DMS153 (cell line): Measurements from ENCODE around the gene TJP2.

Experiments
- DNase-seq: peaks from one replicate; lab custom pipeline; 2025; lab: John Stamatoyannopoulos, UW

TJP2 gene

DNA sequence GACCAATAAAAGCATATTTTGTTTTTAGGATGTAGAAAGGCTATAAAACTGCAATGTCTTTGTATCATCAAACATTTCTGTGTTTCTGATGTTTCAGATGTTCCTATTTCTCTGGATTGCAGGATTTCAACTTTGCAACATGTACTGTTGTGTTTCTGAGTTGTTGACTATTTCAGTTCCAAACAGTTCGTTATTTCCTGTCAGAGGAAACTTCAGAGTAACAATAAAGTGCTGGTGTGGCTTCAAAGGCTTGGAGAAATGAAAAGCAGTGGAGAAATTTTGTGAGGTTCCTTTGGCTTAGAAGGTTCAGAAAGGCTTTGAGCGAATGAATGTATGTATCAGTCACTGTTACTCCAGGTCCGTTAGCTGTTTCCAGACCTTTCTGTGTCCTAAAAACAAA lies 17.2 kb downstream of the TJP2 start:
- no peak for DNase-seq

DNA sequence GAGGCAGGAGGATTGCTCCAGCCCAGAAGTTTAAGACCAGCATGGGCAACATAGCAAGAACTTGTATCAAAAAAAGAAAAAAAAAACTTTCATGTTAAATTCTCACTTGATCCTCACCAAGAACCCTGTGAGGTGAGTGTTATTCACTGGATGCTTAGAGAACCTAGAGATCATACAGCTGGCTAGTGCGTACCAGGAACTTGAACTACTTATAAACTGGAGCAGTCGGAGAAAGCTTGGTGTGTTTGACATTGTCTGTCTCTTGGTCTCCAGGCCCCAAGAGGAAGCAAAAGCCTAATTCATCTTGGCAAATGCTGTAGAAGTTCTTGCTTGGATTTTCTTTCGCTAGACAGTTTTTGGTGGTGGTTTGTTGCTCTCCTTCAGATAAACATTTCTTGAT lies 18.1 kb downstream of the TJP2 start:
- no peak for DNase-seq

DNA sequence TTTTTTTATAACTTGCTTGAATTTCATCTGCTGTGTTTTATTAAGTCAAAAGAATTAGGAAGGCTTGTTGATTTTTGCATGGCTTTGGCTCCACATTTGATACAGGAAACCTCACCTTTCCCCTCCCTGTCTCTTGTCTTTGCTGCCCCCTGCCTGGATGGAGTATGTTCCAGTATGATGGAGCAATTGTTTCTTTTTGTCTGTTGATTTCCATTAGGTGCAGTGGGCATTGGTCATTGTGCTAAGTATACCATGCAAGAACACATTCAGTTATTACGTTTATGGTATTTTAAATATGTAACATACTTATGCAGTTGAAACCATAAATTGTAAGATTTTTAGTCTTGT lies 19.6 kb downstream of the TJP2 start:
- no peak for DNase-seq

DNA sequence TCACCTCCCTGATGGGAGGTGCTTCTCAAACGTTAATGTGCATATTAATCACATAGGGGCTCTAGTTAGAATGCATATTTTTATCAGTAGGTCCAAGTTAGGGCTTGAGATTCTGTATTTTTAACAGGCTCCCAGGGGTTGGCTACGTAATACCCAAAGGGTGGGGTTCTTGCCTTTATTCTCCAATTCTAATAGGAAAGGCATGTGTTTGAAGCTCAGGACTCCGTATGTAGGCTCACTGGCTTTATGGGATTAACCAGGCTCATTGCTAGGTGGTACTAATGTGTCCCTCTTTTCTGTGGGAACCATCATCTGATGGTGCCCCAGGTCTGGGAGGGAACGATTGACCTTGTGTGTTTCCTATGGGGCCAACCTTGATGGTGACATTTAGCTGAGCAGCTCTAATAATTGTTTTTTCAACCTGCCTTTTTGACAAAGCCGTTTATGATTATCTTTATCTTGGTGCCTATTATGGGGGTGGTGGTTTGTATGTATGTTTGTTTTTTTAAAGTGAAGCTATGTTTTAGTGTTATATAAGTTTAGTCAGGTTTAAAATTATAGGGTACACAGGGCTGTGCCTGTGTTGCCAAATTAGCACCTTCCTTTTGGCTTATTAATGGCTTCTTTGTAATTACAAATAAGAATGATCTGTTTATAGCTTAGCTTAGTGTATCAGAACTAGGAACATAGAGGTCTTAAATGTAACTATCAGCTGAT lies 20.8 kb downstream of the TJP2 start:
- no peak for DNase-seq

DNA sequence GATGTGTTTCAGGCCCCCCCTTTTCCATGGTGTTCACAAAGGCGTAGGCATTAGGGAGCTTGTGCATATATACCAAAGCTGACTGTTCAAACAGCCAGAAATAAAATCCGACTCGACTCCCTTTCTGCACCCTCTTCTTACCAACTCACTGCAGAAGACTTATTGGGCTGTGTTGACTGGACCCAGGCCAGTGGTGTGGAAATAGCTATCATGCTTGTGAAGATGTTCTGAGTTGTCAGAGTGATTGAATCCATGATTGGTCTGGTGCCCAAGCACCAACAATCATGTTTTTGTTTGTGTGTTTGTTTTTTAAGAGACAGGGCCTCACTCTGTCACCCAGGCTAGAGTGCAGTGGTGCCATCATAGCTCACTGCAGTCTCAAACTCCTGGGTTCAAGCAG lies 21.6 kb downstream of the TJP2 start:
- DNase-seq = no peak

DNA sequence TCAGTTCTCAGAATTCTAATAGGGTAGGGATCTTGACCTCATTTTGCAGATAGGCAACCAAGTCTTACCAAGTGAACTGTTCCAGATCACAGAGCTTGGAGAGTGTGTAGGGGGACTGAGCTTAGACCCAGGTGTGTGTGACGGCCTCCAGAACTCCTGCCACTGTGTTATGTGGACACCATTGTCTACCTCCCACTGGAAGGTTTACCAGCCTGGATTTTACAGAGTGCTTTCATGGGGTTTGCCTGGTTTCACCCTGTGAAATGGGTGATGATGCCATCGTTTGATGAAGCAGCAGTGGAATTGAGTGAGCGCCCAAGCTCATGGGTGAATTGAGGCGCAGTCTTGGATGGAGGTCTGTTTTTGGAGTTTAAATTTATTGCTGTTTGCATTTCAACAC lies 23.6 kb downstream of the TJP2 start:
- DNase-seq = no peak

DNA sequence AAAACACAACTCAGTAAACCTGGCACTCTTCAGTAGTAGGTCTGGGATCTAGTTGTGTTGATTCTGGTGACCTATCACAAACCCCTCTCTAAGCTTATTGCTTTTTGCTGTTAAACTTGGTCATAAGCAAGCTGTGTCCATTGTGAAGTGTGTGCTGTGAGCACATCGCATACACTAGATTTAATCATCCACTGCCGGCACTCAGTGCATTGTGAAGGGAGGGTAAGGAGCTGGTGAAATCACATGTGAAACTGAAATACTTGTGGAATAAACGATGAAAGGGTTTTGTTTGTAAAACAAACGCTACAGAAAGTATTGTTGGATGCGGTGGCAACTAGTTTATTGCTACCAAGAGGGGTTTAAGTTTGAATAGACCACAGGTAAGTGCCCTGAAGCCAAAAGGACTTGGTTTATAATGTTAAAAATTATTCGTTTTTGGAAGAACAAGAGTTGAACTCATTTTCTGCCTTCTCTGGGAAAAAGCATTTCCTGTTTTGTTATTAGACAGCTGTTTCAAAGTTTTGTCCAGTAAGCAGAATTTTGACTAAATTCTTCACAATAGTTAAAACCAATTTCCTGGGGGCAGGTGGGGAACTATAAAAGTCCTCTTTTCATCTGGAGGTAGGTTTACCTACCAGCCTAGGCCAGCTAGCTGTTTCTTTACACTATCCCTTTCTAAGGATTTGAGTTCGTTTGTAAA lies 24.6 kb downstream of the TJP2 start:
- DNase-seq = no peak

DNA sequence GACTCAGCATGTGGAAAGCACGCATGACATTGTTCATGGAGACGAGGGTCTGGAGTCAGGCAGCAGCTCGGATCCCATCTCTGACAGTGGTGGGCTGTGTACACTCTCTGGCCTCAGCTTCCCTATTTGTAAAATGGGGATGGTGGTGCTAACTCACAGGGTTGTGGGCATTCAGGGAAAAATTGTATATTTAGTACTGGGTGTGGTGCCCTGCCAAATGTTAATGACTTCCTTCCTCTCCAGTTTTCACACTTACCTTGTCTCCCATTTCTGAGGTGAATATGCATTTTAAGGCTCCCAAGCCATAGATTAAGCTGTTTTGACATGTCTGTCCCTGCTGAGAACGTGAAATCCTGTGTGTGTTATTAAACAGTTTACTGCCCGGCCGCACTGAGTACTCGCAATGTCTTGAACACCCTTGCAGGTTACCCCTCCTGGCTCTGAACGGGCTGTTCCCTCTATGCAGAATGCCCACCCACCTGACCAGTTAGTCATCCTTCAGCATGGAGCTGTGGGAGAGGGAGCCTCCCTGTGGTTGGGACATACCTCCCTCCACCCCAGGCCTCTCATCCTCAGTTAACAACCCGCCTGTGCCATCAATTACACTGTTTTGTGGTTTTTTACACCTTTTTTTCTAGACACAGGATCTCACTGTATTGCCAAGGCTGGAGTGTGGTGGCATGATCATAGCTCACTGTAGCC lies 25.8 kb downstream of the TJP2 start:
- no peak for DNase-seq

DNA sequence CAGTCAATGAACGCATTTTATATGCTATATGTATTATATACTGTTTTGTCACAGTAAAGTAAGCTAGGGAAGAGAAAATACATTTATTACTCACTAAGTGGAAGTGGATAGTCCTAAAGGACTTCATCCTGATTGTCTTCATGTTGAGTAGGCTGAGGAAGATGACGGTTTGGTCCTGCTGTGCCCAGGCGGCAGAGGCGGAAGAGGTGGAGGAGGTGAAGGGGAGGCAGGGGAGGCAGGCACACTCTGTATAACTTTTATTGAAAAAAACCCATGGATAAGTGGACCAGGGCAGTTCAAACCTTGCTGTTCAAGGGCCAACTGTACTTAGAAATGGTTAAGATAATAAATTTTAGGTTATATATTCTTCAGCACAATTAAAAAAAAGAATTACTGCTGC lies 28.5 kb downstream of the TJP2 start:
- DNase-seq = no peak

DNA sequence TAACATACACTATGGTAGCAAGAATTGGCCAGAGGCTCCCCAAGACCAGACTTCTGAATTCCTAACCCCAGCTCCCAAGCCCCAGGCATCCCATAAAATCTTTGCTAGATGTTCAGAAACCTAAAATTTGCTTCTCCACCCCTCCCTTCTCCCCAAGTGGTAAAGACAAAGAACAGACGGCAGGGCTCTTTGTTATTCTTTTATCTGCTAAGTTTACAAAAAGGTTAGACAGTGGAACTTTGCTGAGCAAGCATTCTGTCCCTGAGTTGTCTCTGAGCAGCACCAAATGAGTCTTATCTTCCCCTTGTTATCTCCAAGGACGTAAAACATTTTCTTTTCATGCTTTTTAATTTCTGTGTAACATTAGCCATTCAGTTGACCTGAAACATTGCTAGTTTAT lies 30.2 kb downstream of the TJP2 start:
- no peak for DNase-seq

DNA sequence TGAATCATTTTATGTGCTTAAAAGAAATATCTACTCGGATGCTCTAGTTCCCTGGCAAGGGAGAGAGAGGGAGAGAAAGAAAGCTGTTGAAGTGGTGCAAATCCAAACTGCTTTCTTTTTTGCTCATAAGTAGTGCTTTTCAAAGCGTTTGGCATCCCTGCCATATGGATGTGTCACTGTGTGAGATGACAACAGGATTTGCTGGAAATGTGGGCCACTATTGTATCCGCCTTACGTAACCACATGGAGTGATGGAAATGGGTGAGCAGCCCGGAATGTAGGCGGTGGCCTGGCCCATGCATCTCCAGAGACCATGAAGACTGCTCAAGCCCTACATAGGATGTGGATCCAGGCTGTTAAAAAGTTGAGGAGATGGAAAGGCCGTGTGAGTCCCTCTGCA lies 30.8 kb downstream of the TJP2 start:
- DNase-seq = no peak

DNA sequence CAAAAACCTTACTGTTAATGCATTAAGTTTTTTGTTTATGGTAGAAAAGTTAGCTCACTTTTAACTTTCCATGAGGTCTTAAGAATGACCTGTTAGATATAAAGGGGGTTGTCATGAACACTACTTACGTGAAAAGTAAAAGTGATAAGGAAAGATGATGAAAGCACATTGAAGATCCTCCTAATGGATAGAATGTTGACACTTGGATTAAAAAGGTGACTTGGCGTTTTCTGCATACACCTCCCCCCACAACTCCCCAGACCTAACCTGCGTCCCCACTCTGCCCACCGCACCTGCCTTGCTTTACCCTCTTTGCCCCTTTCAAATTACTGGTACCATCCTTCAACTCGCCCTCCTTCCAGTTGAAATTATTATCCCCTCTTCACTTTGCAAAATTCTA lies 32.0 kb downstream of the TJP2 start:
- no peak for DNase-seq

DNA sequence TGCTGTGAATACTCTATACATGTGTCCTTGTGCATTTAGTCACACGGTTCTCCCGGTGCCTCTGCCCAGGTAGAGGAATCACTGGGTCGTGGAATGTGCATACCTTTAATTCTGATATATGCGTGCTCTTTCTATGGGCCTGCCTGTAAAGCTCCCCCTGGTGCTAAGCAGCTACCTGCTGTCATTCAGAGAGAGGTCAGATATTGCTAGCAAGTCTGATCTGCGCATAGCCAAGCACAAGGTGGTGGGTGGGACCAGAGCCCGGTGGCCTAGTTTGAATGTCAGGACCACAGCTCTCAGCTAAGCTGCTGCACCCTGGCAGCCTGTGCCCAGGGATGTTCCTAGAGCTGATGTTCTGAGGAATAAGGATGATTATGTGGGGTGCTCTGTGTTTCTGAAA lies 33.4 kb downstream of the TJP2 start:
- DNase-seq = no peak

DNA sequence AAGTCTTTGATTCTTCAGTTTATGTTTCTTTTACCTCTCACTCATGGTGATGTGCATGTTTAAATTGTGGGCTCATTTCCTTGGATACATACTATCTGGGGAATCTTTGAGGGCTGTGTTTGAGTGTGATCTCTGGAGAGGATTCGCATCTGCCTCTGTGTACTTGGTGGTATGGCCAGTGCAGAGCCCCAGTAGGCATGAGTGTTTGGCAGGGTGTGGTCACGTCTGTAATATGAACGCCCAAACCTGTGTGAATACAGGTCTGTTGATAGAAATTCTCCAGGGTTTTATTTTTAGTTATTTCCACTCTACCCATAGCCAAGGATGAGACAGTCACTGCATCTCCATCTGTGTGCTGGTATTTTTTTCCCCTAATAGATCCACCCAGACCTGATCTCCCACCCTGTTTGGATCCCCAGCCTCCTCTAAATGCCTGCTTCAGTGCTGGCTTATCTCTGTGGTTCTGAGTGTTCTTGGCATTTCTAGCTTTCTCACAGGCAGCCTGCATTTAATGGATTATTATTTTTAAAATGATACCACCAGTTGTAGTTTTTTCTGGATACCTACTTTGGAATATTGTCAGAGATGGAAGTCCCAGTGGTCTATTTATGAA lies 37.5 kb downstream of the TJP2 start:
- no peak for DNase-seq

DNA sequence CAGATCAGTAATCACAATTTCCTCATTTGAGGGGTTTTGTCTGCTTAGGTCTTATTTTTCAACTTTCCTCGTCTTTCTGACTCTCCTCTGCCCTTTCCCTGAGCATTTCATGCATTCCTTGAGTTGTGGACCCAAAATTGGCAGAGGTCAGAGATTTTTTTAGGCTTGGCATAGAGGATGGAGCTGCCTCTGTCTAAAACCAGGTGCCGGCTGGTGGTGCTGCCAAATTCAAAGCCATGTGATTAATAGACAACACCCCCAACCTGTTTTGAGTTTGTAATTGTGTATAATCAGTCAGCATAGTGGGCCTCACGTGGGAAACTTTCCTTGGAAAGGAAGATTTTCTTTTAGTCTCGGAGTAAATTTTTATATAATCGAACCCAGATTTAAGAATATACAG lies 39.6 kb downstream of the TJP2 start:
- no peak for DNase-seq

DNA sequence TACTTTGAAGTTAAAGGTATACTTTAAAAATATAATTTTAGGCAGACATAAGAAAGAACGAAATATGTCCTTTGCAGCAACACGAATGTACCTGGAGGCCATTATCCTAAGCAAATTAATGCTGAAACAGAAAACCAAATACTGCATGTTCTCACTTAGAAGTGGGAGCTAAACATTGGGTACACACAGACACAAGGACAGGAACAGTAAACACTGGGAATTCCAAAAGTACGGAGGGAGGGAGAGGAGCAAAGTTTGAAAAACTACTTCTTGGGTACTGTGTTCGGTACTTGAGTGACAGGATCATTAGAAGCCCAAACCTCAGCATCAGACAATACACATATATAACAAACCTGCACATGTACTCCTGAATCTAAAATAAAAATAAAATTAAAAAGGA lies 40.9 kb downstream of the TJP2 start:
- DNase-seq = no peak

DNA sequence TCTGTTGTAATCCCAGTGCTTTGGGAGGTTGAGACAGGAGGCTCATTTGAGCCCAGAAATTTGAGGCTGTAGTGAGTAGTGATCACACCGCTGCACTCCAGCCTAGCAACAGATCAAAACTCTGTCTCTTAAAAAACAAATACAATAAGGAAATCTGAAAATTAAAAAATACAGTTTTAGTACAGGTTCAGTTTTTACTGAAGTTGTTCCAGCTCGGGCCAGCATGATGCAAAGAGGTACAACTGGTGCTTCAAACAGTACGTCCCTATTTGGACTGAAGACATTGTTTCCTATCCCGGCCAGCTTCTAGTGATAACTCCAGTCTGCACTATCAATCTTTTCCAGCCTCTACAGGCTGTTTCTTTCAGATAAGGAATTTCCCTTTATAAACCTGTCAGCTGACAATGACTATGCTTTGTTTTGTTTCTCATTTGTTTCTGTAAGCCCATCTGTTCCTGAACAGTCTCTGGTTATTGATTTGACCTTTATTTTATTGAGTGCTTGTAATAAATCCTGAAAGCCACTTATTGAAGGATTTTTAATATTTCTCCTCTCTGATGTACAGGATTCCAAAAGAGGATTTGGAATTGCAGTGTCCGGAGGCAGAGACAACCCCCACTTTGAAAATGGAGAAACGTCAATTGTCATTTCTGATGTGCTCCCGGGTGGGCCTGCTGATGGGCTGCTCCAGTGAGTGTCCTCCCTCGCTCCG lies 41.9 kb downstream of the TJP2 start:
- no peak for DNase-seq

DNA sequence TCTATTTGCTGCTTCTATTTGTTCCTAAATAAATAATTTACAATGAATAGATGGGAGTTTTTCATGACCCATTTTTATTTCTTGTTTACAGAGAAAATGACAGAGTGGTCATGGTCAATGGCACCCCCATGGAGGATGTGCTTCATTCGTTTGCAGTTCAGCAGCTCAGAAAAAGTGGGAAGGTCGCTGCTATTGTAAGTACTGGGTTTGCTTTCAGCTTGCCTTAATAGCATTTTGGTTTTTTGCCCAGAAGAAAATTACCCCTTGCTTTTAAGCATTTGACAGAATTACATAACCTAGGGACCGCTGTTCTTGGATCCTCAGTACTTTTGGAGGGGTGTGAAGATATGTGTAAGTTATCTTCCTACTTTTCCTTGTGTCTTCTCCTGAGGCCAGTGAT lies 44.1 kb downstream of the TJP2 start:
- DNase-seq = no peak

DNA sequence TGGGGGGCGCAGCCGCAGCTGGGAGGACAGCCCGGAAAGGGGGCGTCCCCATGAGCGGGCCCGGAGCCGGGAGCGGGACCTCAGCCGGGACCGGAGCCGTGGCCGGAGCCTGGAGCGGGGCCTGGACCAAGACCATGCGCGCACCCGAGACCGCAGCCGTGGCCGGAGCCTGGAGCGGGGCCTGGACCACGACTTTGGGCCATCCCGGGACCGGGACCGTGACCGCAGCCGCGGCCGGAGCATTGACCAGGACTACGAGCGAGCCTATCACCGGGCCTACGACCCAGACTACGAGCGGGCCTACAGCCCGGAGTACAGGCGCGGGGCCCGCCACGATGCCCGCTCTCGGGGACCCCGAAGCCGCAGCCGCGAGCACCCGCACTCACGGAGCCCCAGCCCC lies 47.0 kb downstream of the TJP2 start:
- no peak for DNase-seq

DNA sequence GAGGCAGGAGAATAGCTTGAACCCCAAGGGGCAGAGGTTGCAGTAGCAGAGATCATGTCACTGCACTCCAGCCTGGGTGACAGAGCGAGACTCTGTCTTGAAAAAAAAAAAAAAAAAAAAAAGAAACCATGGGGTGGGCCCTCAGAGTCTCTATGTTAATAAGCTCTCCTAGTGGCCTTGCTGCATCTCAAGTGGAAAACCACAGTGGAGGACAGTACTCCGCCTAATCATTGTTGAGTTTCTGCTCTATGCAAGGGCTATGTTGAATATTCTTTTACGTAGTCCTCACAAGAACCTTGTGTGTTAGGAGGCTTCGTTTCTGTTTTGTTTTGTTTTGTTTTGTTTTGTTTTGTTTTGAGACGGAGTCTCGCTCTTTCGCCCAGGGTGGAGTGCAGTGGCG lies 48.9 kb downstream of the TJP2 start:
- DNase-seq = no peak

DNA sequence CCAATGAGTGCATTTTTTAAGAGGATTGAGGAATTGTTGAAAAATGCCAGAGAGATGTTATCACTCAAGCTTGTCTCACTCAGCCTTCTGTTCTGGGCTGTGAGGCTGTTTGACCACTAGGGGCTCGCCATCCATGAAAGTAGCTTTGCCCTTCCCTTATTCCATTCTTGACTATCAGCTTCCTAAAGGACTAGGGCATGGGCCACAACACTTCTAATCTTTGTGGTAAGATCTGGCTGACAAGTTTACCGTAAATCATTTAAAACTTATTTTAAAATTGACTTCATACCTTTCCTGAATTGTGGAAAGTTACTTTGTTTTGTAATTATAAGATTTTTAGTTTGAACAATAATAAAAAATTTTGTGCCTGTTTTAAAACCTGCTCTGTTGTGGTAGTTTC lies 49.5 kb downstream of the TJP2 start:
- peak; percentile 5 for DNase-seq

DNA sequence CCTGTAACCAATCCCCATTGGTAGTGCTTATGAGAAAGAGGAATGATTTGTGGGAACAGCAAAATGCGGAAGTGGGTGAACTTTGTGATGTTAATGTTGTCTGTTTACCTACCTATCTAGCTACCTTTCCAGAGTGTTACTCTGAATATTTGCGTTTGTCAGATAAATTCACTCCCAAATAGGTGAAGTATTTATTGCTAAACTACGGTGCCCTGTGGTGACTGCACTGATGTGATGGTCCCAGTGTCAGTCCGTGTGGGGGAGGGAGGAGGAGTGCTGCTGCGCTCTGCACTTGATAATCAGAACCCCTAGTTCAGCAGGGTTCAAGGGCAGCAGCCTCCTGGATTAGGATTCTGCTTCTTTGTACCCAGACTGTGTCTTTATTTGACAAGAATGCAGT lies 55.3 kb downstream of the TJP2 start:
- DNase-seq = no peak

DNA sequence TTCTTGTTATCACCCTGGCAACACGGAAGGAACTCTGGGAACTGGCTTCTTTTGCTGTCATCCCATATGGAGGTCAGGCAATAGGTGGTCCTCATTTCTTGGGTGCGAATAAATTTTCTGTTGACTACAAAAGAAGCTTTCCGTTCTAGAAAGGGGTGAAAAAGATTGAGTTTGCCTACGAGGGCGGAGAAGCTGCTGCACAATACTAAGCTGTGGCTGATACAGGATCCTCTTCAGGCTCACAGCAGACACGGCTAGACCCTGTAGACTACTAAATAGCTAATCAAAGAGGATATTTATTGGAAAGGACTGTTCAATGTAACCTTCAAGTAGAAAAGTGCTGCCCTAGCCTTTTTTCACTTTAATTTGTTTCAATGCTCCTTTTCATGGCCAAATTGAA lies 58.1 kb downstream of the TJP2 start:
- DNase-seq = no peak
